Suprapubic skin (tissue), 4 donors: Measurements from ENCODE around the gene PDE7B.

ENCODE experiments used
- CTCF ChIP-seq, 2 donors: fragments of 200-600 bp in 1 of 2; fragments of 450-650 bp in 1 of 2; sonication (generic) in 1 of 2; IDR thresholded peaks; one replicate each; pipeline ENCODE4 v1.5.1; 2016 to 2019; ENCODE audit warnings: antibody characterized with exemption in 2 of 2, mild to moderate bottlenecking in 1 of 2, moderate library complexity in 1 of 2
- EP300 ChIP-seq: sonication (generic); formaldehyde crosslinking; IDR thresholded peaks from one replicate; pipeline ENCODE4 v1.6.1; 2017; ENCODE audit warnings: antibody characterized with exemption
- POLR2A ChIP-seq, 2 donors: fragments of 450-650 bp; IDR thresholded peaks; one replicate each; pipeline ENCODE4 v1.6.1; 2017; ENCODE audit warnings: antibody characterized with exemption in 2 of 2, mild to moderate bottlenecking in 2 of 2, moderate library complexity in 2 of 2
- POLR2AphosphoS5 ChIP-seq, 3 donors: sonication (generic); formaldehyde crosslinking; IDR thresholded peaks; one replicate each; pipeline ENCODE4 v1.6.1; 2017; ENCODE audit warnings: antibody characterized with exemption in 3 of 3

GRCh38 chr6:136236466-136237293, 385.2 kb downstream of the PDE7B start:
- TF ChIP-seq CTCF (IDR thresholded peaks at IDR 0.05) (no peak), POLR2A (IDR thresholded peaks at IDR 0.05) (no peak), POLR2AphosphoS5 (IDR thresholded peaks at IDR 0.05) (no peak), EP300 (no peak)
